H1 (cell line): ENCODE measurements around the gene B4GALT5.
"Not testable (repeated sequence)": the region's sequence is repeated elsewhere in the genome, so short reads cannot be mapped to it uniquely, and the experiment has no call there.

Experiments
- EP300 ChIP-seq, 2 experiments: IDR thresholded peaks; 1 replicate in 1 of 2; 2 replicates in 1 of 2; pipeline ENCODE4 v1.6.1; 2011 to 2012; ENCODE audit warnings: low read depth in 2 of 2, low read length in 2 of 2, mild to moderate bottlenecking in 2 of 2, borderline replicate concordance in 1 of 2, inconsistent platforms in 1 of 2, moderate library complexity in 1 of 2
- HDAC2 ChIP-seq, 2 experiments: fragments of 300-600 bp in 1 of 2; sonication (generic) in 1 of 2; IDR thresholded peaks; 2 replicates each; pipeline ENCODE4 v1.6.1; 2011 to 2012; ENCODE audit warnings: low read depth in 2 of 2, low read length in 2 of 2, mild to moderate bottlenecking in 2 of 2, moderate library complexity in 2 of 2, borderline replicate concordance in 1 of 2, inconsistent platforms in 1 of 2
- SIRT6 ChIP-seq: IDR thresholded peaks from one replicate; pipeline ENCODE4 v1.7.1; 2012; ENCODE audit warnings: low read length, inconsistent platforms

GRCh38 chr20:49705893-49706292 is 7.8 kb downstream of the B4GALT5 start:
- TF ChIP-seq EP300 (IDR thresholded peaks at IDR 0.05; ENCODE audit: borderline replicate concordance in 1 of 2, low read depth in 2 of 2, low read length in 2 of 2); SIRT6; HDAC2 (IDR thresholded peaks at IDR 0.05; ENCODE audit: borderline replicate concordance in 1 of 2, low read depth in 2 of 2, low read length in 2 of 2): not testable (repeated sequence)
